HG03469 (cell line): Measurements from ENCODE around the gene SNAP47.
A peak's percentile ranks its signal among the peaks of the same experiment; 100 is the strongest.
"Not testable (repeated sequence)": the region's sequence is repeated elsewhere in the genome, so short reads cannot be mapped to it uniquely, and the experiment has no call there.

ENCODE experiments used
- ATAC-seq: cut with Tn5 transposase; IDR thresholded peaks from one replicate; pipeline ENCODE4 v1.9.1; 2021; ENCODE audit warnings: mild to moderate bottlenecking, moderate library complexity, moderate number of reproducible peaks; ENCODE audit not compliant: unreplicated experiment

The SNAP47 gene

GRCh38 chr1:227734856-227735538 is at the start of gene SNAP47, which contains the start of gene JMJD4:
SNAP47 (plus strand) TSS chr1:227735435; CDS start chr1:227747737, 12,302 bp downstream.
JMJD4 (minus strand) TSS chr1:227735302; CDS start chr1:227735273, 29 bp downstream.
- peak; percentile 86 for ATAC-seq

DNA sequence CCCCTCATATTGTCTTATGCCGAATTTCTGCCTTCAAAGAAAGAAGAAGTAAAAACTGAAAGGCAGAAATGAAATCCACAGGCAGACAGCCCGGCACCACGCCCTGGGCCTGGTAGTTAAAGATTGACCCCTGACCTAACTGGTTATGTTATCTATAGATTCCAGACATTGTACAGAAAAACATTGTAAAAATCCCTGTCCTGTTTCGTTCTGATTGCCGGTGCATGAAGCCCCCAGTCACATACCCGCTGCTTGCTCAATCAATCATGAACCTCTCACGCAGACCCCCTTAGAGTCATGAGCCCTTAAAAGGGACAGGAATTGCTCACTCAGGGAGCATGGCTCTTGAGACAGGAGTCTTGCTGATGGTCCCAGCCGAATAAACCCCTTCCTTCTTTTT is 49.4 kb upstream of the SNAP47 start:
- ATAC-seq: no peak

- no peak for ATAC-seq
These were observed 37.8 kb upstream of the SNAP47 start for GRCh38 chr1:227697321-227697864.

DNA sequence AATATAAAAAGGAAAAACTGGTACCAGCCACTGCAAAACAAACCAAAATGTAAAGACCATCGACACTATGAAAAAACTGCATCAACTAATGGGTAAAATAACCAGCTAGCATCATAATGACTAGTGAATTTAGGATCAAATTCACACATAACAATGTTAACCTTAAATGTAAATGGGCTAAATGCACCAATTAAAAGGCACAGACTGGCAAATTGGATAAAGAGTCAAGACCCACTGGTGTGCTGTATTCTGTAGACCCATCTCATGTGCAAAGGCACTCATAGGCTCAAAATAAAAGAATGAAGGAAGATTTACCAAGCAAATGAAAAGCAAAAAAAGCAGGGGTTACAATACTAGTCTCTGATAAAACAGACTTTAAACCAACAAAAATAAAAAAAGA is 33.6 kb upstream of the SNAP47 start:
- ATAC-seq: not testable (repeated sequence)

DNA sequence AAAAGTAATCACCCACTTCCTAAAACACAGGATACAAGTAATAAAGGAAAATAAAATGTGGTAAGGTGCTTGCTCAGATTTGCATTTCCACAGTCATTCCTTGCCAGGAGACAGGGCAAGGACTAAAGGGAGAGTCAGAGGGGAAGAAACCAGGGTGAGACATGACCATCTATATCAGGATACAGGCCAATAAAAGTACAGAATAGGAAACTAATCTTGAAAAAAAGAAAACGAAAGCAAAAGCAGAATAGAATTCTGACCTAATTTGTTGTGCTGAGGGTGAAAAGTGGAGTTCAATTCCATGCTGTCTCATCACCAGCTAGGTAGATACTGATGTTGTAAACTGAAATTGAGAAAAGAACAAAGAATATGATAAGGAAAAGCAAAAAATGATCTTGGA is 27.4 kb upstream of the SNAP47 start:
- no peak for ATAC-seq

DNA sequence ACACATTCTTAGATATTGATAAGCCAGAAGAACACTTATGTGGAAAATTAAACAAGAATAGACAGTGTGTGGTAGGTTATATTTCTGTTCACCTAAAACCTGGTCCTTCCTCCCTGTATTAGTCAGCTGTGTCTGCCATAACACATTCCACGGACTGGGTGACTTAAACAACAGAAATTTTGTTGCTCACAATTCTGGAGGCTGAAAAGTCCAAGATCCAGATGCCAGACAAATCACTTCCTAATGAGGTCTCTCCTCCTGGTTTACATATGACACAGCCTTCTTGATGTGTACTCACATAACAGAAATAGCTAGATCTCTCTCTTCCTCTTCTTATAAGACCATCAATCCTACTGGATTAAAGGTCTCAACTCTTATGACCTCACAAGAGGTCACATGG is 25.8 kb upstream of the SNAP47 start:
- ATAC-seq: no peak

- not testable (repeated sequence) for ATAC-seq
These were observed 24.8 kb upstream of the SNAP47 start for GRCh38 chr1:227710474-227710873.

DNA sequence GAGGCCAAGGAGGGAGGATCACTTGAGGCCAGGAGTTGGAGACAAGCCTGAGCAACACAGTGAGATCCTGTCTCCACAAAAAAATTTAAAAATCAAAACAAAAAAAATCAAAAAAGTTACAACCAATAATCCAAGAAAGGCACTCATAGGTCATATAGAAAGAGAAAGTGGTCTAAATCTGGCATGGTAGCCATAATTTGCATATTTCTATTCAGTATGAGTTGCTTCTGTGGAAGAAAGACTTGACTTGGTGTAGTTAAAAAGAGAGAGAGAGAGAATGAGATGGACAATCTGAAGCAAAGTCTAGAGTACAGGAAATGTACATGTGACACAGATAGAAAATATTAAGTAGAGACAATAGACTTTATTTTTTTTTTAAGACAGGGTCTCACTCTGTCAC is 22.6 kb upstream of the SNAP47 start:
- peak; percentile 81 for ATAC-seq

DNA sequence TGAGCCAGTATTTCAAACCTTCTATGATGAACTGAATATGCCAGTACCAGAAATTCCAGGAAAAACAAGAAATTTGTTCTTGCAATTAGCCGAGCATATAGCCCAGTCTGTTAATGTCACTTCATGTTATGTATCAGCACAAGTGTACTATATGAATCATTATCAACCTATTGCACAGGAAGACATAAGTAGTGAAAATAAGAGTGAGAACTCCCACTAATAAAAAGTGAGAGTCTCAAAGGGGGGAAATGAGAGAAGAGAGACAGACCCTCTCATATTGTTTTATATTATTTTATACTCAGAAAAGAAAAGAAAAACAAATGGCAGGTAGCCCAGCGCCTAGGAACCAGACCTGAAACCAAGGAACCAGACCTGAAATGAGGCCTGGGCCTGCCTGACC is 16.3 kb upstream of the SNAP47 start:
- ATAC-seq: no peak

DNA sequence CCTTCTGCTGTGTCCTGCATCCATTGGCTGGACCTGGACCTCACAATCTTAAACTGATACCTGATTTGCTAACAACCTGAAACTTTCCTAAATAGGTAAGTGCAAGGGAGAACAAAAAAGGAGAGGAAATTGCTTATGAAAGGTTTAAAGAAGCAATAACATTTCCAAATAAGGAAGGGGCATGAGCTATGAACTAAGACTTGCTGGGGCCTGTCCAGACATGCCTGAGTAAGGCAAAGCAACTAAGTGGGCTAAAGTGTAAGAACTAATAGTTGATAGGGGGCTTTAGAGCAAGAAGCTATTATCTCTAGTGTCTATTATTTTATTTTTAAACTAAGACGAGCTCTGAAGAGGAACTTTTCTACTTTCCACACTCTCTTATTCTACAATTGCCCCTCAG is 11.8 kb upstream of the SNAP47 start:
- ATAC-seq: no peak

DNA sequence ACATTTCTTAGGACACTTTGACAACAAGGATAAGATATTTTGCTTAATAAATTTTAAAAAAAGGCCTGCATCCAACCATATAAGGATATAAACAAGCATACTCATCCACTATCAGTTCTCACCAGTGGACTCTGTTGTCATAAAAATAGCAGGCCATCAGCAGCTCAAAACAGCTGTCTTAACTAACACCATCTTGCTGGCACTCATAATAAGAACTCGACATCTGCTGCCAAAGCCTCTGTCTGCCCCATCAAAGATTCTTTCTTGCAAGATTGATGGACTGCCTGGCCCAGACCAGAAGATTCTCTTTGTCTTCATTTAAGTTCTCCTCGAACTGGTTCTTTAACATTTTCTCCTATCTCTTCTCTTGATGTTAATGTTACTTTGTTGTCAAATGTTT is 10.2 kb upstream of the SNAP47 start:
- no peak for ATAC-seq

- ATAC-seq: no peak
These were observed 8.9 kb upstream of the SNAP47 start for GRCh38 chr1:227726318-227726717.

- no peak for ATAC-seq
These were observed 8.2 kb upstream of the SNAP47 start for GRCh38 chr1:227726924-227727599.

- no peak for ATAC-seq
These were observed 7.0 kb upstream of the SNAP47 start for GRCh38 chr1:227728059-227728891.

DNA sequence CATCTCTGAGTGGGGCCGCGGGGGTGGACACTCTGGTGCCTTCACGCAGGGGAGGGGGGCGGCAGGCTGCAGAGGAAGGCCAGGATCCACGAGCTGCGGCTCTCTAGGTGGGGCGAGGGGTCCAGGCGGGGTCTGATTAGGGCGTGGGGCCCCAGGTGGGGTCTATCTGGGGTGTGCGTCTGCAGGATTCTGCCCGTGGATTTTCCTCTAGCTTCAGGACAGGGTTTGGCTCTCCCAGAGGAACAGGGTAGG is 6.4 kb upstream of the SNAP47 start:
- no peak for ATAC-seq

- no peak for ATAC-seq
These were observed 5.9 kb upstream of the SNAP47 start for GRCh38 chr1:227729144-227729880.

DNA sequence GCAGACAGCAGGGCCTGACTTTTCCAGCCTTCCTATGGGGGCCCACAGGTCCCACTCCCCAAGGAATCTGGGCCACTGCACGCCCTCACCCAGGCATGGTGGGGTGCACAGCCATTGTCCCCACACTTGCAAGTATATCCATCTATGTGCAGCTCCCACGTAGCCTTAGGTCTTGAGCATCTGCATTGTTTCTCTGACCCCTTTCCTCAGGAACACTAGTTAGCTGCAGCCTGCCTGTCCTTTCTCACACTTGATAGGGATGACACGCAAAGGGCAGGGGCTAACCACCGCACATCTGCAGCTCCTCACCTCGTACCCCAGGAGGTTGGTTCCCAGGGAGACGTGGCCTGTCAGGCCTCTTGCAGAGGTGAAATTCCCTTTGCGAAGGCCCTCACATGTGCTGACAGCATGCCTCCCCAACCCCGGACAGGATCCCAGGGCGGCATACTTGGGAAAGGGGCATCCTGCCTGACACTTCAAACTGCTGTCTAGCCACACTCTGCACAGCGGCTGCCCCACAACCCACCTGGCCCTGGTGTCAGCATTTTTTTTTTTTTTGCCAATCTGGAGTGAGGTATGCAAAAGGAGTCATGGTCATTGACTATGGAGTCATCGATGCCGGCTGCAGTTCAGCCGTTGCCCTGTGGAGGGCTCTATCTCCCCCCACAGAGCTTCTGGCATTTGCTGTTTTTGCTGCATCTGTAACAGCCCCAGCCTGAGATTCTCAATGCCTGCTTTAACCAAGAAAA is 5.2 kb upstream of the SNAP47 start:
- ATAC-seq: no peak

- ATAC-seq: no peak
These were observed 4.5 kb upstream of the SNAP47 start for GRCh38 chr1:227730630-227731151.

DNA sequence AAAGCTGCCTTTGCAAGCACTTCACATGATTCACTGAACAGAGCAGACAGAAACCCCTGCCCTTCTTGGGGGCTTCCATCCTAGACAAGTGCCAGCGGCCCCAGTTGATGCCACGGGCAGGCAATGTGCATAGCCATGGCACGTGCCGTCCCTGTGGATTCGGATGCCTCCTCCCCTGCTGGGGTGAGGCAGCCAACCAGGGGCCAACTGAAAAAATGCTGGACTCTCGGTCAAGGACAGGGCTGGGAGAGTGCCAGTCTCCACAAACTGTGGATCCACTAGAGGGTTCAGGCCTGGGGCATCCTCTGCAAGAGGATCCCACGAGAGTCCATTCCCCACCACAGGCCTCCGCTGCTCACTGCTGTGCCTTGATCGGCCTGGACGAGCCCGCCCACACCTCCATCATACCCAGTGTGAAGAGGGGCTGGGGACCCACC is 4.0 kb upstream of the SNAP47 start:
- ATAC-seq: no peak
